Thoracic aorta (tissue), 2 donors: ENCODE results near the gene CBFA2T3. TPM values are rescaled to one million over a fixed set of nuclear protein-coding genes. Genes with fewer than 3 reads are reported as not detected.

Experiments
- ATAC-seq: fragments of 150-250 bp; one replicate; pipeline ENCODE4 v1.8.0; 2017; ENCODE audit warnings: low read depth; ENCODE audit not compliant: insufficient number of reproducible peaks, low FRiP score
- DNase-seq: peaks from one replicate; pipeline ENCODE4 v3.0.0-alpha.2; 2020; ENCODE audit warnings: low spot score
- H3K27ac ChIP-seq, 2 donors: fragments of 200-600 bp; sonication (generic); 1 replicate in 1 of 2; 2 replicates in 1 of 2; pipeline ENCODE4 v1.5.1; 2016; ENCODE audit warnings: mild to moderate bottlenecking in 2 of 2, moderate library complexity in 2 of 2
- H3K27me3 ChIP-seq: fragments of 200-600 bp; sonication (generic); replicated peaks from 2 replicates; pipeline ENCODE4 v1.6.0; 2016; ENCODE audit warnings: mild to moderate bottlenecking; ENCODE audit not compliant: insufficient read depth
- H3K36me3 ChIP-seq: fragments of 200-600 bp; sonication (generic); one replicate; pipeline ENCODE4 v1.5.1; 2016
- H3K4me1 ChIP-seq, 2 donors: fragments of 200-600 bp; sonication (generic); 1 replicate in 1 of 2; 2 replicates in 1 of 2; pipeline versions ENCODE4 v1.5.1 to v1.6.0; 2016; ENCODE audit warnings: low read depth in 2 of 2, mild to moderate bottlenecking in 1 of 2; ENCODE audit not compliant: control insufficient read depth in 1 of 2
- H3K4me3 ChIP-seq: fragments of 200-600 bp; sonication (generic); 2 replicates; pipeline ENCODE4 v1.5.1; 2016; ENCODE audit warnings: mild to moderate bottlenecking
- H3K9me3 ChIP-seq: fragments of 200-600 bp; sonication (generic); 2 replicates; pipeline ENCODE4 v1.5.1; 2016
- CTCF ChIP-seq: fragments of 200-600 bp; sonication (generic); IDR thresholded peaks from one replicate; pipeline ENCODE4 v1.5.1; 2019; ENCODE audit warnings: antibody characterized with exemption
- total RNA-seq, 2 donors: library from RNA; depleted of rRNA; stranded (reverse); fragments of >200 nt; gene quantifications; one replicate each; pipeline versions ENCODE4 v1.1.0 to v1.2.3, GENCODE V29; 2016

Gene CBFA2T3
- total RNA-seq, 2 donors from 2014 or later = 3.9 to 6.6 TPM

GRCh38 chr16:88995194-88995593 is 18.2 kb upstream of the CBFA2T3 start:
- Histone ChIP-seq H3K4me3 (no peak overlapping the region), H3K27ac (no peak overlapping the region), H3K4me1 (no peaks in the 10 kb centered on the region), H3K27me3 (no peaks in the 10 kb centered on the region), H3K9me3 (peaks cover 20% of the 10 kb centered on the region), H3K36me3 (no peaks in the 10 kb centered on the region)
- no peak for TF ChIP-seq CTCF
- DNase-seq (no peak), ATAC-seq (no peak)

DNA sequence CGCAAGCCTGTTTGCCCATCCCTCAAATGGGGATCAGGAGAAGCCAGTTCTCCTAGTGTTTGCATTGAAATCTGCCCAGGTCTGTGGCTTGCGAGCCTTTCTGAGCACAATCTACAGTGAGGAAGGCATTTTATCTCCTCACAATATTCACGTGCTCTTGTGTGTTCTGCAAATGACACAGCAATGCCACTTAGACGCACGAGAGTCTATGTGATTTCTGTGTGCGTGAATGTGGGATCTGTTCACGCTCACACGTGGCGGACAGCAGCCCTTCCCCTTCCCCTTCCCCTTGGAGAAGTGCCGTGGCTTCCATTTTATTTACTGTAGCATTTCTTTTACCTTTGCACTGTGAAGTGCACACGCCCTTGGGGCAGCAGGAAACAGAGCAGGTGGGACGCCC is 17.7 kb upstream of the CBFA2T3 start:
- H3K9me3 ChIP-seq = peaks cover 20% of the 10 kb centered on the region
- H3K4me1 ChIP-seq = no peaks in the 10 kb centered on the region
- H3K36me3 ChIP-seq = no peaks in the 10 kb centered on the region
- H3K27ac ChIP-seq = no peak overlapping the region
- ATAC-seq (no peak), DNase-seq (no peak)
- no peaks in the 10 kb centered on the region for H3K27me3 ChIP-seq
- H3K4me3 ChIP-seq = no peak overlapping the region
- no peak for TF ChIP-seq CTCF

DNA sequence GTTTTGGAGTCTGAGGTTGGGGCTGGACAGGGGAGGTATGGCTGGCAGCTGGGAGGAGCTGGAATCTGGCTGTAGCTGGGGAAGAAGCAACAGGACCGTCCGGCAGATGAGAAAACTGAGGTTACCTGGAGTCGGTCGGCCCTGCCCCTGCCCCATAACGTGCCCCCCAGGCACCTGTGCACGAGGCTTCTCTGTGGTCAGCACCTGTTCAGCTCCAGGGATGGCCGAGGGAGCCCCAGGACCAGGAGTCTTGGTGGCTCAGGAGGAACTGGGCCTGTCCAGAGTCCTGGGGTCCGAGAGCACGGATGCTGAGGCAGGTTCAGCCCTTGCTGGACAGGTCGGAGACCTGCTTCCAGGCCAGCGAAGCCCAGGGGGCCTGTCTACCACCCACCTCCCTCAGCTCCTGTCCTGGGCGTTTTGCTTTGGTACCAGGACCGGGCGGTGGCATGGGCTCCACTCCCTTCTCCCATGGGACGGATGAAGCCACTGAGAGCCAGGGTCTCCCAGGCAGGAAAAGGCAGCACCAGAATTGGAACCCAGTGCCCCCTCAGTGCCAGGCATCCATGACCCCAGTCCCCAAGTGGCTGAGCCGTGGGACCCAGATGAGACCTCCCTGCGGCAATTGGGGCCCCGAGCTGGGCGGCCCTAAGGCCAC is 17.1 kb upstream of the CBFA2T3 start:
- no peak for DNase-seq
- Histone ChIP-seq H3K4me3 (no peak overlapping the region), H3K36me3 (no peaks in the 10 kb centered on the region), H3K9me3 (peaks cover 20% of the 10 kb centered on the region), H3K4me1 (no peaks in the 10 kb centered on the region), H3K27ac (no peak overlapping the region), H3K27me3 (no peaks in the 10 kb centered on the region)
- no peak for TF ChIP-seq CTCF
- no peak for ATAC-seq

GRCh38 chr16:88993166-88993761 is 16.3 kb upstream of the CBFA2T3 start:
- DNase-seq (no peak), ATAC-seq (no peak)
- Histone ChIP-seq H3K36me3 (no peaks in the 10 kb centered on the region), H3K9me3 (peaks cover 14% of the 10 kb centered on the region), H3K27me3 (no peaks in the 10 kb centered on the region), H3K27ac (no peak overlapping the region), H3K4me1 (no peaks in the 10 kb centered on the region), H3K4me3 (no peak overlapping the region)
- no peak for TF ChIP-seq CTCF

DNA sequence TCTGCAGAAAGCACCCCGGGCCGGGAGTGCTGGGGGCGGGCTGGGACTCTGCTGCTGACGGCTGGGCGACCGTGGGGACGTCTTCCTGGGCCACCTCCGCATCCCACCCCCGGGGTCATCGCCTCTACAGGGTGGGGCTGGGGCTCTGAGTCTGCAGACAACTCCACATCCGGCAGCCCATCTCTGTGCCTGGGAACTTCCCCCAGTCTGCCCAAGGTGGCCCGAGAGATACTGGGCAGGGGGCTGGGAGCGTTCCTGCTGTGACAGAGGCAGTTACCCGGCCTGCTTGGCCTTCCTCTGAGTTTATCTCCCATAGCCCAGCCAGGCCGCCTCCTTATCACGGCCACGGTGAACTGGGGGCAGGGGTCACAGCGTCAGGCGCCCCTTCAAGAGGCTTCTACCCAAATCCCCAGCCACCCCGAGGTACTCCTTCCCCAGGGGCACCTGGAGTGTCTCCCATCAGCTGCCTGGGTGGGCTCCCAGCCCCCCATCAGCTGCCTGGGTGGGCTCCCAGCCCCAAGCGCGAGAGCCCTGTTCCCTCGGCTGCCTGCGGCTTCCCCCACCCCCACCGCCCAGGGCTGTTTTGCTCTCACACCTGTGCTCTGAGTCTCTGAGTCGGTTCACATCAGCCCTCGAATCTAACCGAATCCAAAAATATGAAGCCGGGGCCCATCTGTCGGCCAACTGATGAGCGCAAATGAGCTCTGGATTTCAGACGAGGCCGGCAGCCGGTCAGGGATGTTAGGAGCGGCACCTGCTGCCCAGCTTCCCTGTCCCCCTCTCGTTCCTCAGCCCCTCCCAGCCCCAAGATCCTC is 15.6 kb upstream of the CBFA2T3 start:
- Histone ChIP-seq H3K36me3 (no peaks in the 10 kb centered on the region), H3K4me3 (no peak overlapping the region), H3K4me1 (no peaks in the 10 kb centered on the region), H3K27ac (no peak overlapping the region), H3K9me3 (peaks cover 7% of the 10 kb centered on the region), H3K27me3 (no peaks in the 10 kb centered on the region)
- DNase-seq (no peak), ATAC-seq (no peak)
- no peak for TF ChIP-seq CTCF
